Measurements from ENCODE around the gene YWHAB.
"Not testable (repeated sequence)": the region's sequence is repeated elsewhere in the genome, so short reads cannot be mapped to it uniquely, and the experiment has no call there.

YWHAB gene

DNA sequence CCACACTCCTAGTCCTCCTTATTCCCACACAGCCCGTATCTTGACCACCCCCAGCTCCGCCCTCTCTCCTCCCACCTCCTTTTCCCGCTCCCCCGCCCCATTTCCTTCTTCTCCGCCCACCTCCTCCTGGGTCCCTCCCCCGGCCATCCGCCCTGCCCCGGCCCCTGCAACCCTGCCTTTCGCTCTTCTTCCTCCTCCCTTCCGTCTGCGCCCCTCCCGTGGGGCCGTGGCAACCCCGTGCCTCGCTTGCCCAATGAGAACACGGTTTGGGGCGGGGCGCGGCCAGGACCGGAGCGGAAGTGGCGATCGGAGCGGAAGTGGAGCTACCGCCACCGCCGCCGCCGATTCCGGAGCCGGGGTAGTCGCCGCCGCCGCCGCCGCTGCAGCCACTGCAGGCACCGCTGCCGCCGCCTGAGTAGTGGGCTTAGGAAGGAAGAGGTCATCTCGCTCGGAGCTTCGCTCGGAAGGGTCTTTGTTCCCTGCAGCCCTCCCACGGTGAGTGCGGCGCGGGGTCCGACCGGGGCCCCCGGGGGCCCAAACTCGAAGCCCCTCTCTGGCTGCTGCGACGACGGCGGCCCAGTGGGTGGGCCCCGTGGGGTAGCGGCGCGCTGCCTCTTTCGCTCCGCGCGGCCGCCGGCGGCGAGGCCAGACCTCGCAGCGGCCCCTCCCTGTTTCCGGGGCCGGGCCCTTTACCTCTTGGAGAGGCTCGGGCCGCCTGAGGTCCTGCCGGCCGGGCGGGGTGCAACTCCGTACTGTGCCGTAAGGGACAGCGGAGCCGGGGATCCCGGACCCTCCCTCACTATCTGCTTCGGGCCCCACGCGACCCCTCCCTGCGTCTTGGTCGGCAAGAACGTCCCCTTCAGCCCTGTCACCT is at the start of gene YWHAB:
YWHAB (plus strand) TSS at position 314 of the 874 bp plus-strand sequence. CDS start 15,829 bp downstream, outside the sequence.
- peak; percentile 95 for DNase-seq (ENCODE audit: low read depth)

DNA sequence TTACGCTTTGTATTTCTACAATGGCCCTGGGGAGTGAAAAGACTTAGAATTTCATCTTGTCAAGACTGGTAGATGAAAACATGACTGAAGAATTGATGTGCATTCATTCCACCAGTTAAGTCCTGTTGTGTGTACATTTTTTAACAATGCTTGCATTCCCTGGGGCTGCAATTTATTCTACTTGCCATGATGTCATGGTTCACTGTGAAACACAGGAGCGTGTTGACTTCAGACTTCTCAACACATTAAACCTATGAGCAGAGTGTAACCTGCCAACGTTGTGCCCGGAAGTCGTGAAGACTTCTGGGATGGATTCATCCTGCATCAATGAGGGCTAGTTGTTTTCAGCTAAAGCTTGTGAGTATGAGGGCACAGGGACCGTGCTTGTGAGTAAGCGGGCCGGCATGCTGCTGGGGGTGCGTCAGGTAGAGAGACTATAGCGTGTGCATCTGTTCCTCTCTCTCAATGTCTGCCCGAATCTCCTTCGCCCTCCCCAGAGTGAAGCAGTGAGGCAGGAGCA is 48.8 kb upstream of the YWHAB start:
- no peak for DNase-seq (ENCODE audit: low read depth)

DNA sequence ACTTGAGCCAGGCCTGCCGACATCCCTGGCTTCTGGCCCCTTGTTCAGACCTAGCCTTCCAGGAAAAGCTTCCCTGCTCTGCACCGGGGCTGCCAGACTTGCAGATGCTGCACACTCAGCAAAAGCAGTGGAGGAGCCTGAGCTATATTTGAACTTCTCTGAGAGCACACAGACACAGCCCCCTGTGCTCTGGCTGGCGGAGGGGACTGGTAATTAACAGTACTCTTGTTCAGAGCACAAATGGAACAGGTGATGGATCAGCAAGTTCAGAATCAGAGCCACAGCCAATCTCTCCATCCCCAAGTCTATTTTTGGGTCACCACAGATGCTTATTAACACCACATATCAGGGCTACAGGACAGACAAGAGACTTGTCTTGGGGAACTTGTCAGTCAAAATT is 47.6 kb upstream of the YWHAB start:
- no peak for DNase-seq (ENCODE audit: low read depth)

DNA sequence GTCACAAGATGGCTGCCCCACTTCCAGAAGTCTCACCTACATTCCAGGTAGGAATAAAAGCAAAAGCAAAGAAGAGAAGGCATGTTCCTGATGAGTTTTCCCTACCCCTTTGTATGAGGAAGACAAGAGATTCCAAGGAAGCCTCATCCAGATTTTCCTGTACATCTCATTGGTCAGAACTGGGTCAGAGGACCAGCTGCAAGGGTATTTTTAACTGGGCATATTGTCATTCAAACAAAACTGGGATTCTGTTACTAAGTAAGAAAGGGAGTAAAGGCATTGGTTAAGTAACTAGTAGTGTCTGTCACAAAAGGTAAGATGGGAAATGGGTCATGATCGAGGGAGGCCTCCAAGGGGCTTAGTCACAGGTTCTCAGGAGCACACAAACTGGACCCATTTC is 47.0 kb upstream of the YWHAB start:
- DNase-seq (ENCODE audit: low read depth): no peak

DNA sequence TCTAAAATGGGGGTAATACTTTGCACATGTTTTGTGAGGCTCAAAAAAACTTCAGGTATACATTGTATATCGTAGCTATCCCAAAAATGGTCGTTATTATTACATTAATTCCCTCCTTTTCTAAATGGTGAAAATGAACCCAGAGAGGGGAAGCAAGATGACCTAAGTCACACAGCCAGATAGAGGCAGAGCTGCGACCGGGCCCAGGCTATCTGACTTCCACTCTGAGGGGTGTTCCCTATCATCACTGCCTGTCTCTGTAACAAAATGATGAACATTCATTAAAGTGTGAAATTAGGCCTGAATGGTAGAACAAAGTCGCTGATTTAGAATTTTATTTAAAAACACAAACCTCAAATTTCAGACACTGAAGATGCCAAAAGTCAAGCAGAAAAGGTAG is 46.0 kb upstream of the YWHAB start:
- no peak for DNase-seq (ENCODE audit: low read depth)

DNA sequence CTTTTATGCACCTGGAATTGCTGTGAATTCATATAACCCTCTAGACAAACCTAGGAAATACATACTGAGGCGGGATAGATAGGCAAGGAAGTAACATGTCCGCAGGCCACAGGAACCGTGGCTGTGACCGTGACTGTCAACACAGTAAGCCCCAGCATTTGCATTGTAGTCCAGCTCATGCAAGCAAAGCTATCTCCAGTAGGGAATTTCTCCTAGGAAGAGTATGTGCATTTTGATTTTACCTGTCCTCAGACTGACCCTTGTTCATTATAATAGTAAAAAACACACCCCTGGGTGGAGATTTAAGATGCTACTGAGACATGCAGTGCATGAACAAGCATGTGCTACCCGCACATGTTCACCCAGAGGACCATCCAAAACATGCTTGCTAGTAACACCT is 44.7 kb upstream of the YWHAB start:
- DNase-seq (ENCODE audit: low read depth): no peak

DNA sequence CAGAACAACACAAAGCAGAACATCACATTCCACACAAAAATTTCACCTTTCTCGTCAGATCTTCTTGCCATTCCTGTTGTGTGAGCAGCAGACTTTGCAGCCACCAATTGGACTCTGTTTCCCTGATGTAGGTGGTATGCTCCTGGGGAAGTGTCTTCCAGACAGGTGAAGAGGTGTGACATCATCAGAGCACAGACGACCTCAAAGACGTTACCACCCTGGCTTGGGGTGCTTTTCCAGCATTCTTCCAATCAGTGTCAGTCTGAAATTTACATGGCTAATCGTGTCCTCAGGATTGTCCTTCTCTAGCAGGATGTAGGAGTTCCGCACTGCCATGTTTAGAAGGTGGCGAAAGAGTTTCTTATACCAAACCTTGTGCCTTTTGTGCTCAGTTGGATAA is 43.5 kb upstream of the YWHAB start:
- no peak for DNase-seq (ENCODE audit: low read depth)

DNA sequence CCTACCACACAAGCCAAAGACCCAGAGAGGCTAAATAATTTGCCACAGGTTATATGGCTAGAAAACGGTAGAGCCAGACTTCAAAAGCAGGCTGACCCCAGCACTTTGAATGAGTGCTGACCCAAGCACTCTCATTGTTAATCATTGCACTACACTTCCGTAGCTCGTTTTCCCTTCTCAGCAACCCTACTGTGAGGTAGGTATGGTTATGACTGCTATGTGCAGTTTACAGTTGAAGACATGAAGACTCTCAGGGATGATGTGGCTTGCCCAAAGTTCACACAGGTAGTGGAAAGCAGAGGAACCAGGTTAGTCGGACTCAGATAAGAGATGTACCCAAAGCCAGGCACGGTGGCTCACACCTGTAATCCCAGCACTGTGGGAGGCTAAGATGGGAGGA is 41.6 kb upstream of the YWHAB start:
- no peak for DNase-seq (ENCODE audit: low read depth)

DNA sequence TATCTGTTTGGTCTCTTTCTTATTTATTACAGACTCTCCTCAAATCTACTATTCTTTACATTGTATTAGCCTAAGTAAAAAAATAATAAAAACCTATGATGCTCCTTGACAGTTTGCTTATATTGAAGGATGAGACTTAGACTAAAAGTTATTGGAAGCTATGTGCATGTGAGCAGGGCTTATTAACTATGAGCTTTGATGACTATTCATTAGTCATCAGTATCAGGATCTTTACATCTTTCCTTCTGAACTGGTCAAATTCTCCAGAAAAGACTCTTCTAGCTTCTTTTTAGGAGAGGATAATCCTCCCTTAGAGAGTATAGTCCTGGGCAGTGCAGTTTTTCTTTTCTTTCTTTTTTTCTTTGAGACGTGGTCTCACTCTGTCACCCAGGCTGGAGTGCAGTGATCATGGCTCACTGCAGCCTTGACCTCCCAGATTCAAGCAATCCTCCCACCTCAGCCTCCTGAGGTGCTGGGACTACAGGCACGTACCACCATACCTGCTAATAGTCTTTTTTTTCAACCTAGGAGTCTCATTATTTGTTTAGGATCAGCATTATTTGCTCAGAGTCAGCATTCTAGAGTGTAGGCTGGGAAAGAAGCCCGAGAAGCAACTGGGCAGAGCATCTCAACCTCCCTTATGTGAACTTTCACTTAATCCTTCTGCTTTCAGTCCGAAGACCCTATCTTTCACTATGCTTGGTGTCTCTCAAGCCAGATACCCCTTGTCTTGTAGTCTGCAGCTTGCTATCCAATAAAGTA is 37.1 kb upstream of the YWHAB start:
- DNase-seq (ENCODE audit: low read depth): no peak

DNA sequence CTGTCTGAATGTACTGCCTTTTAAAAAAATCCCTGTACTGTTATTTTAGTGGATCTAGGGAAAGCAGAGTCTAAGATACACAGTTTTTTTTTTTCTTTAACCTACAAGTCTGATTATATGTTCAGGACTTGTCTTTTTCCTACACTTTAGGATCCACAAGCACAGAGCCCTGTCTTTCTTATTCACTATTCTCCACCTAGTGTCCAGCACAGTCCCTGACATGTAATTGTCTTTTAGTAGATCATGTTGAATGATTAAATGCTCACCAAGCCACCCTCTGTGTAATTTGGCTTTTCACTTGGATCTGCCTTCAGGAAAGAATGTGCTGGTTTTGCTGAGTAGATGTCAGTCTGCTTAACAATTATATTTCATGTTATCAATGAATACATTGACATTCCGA is 35.8 kb upstream of the YWHAB start:
- no peak for DNase-seq (ENCODE audit: low read depth)

DNA sequence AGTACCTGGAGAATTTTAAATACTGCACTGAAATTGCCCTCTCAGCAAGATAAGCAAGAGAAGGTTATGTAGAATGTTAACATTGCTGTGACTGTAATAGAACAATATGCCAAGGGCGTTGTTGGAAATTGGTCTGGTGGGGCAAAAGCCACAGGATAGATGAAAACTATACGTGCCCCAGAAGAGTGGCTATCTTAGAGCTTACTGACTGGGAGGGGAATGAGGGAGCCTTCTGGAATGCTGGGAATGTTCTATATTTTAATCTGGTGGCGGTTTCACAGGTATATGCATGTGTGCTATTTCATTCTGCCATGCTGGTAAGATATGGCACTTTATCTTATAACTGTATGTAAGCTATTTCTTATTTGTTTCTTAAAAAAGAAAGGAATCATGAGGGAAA is 35.2 kb upstream of the YWHAB start:
- no peak for DNase-seq (ENCODE audit: low read depth)

DNA sequence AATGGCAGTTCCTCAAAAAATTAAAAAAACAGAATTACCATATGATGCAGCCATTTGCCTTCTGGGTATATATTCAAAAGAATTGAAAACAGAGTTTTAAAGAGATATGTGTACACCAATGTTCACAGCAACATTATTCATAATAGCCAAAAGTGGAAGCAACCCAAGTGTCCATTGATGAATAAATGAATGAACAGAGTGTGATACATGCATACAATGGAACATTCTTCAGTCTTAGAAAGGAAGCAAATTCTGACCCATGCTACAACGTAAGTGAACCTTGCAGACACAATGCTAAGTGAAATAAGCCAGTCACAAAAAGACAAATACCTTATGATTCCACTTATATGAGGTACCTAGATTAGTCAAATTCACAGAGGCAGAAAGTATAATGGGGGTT is 34.7 kb upstream of the YWHAB start:
- DNase-seq (ENCODE audit: low read depth): no peak

DNA sequence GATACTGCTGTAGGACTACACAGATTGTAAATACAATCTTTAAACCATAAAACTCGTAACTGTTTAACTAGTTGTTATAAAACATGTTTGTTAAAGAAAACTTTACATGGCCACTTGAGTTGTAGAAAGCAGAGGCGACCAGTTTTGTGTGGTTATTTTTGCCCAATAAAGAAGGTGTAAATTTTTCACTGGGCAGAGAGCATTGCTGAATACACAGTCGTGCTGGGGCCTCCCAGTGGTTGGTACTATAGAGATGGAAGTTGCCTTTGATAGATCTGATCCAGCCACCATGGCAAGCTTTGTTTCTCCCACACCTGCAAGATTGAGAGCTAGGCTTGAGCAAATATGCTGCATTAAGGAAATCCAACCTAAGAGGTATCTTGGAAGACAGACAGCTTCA is 34.0 kb upstream of the YWHAB start:
- no peak for DNase-seq (ENCODE audit: low read depth)

DNA sequence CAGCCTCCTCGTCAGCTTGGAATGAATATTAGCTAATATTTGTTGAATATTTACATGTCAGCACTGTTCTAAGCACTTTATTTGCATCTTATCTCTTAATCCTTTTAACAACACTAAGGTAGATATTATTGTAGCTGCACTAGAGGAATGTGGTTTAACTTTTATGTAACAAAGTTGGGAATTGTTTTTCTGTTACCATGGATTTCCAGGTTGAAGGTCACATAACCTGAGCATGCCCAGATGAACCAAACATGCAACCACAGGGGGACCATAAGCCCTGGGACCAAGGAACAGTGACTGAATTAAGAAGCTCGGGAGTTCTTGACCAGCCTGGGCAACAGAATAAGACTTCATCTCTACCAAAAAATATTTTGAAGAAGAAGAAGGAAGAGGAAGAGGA is 29.1 kb upstream of the YWHAB start:
- no peak for DNase-seq (ENCODE audit: low read depth)

DNA sequence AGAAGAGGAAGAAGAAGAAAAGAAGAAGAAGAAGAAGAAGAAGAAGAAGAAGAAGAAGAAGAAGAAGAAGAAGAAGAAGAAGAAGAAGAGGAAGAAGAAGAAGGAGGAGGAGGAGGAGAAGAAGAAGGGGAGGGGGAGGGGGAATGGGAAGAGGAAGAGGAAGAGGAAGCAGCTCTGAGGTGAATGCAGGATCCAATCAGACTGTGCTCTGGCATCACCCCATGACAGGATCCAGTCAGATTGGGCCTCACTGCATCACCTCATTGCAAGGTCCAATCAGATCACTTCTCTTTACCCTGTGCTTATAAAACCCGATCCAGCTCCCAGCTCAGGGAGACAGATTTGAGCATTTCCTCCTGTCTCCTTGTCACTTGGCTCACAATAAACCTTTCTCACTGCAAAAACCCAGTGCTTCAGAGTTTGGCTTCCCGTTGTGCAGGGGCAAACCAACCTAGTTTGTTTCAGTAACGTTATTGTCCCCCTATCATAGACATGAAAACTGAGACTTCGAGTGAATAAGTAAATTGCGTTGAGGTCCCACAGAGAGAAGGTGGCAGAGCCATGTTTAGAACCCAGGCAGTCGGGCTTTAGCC is 28.6 kb upstream of the YWHAB start:
- no peak for DNase-seq (ENCODE audit: low read depth)

DNA sequence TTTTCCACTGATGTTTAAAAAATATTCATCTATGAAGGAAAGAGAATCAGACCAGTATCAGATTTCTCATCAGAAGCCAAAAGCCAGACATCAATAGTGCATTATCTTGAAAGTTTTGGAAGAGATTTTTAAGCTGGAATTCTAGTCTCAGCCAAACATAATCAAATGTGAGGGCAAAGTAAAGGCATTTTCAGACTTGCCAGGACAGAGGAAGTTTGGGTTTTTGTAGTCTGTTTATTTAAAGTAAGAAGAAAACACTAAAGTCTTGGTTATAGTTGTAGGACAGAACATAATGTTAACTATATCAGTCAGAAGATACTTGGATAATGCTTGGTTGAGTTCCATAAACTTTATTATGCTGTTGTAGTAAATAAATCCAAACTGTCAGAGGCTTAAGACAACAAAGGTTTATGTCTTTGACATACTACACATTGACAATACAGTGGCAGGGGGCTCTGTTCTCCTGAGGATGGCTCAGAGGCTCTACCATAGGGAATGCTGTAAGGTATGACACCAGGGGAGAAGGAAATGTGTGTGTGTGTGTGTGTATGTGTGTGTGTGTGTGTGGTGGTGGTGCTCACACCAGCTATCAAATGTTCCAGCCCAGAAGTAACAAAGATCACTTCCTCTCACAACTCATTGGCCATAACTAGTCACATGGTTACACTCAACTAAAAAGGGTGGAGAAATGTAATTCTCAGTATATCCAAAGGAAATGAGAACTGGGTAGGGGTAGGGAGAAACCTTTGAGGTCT is 26.7 kb upstream of the YWHAB start:
- DNase-seq (ENCODE audit: low read depth): no peak

DNA sequence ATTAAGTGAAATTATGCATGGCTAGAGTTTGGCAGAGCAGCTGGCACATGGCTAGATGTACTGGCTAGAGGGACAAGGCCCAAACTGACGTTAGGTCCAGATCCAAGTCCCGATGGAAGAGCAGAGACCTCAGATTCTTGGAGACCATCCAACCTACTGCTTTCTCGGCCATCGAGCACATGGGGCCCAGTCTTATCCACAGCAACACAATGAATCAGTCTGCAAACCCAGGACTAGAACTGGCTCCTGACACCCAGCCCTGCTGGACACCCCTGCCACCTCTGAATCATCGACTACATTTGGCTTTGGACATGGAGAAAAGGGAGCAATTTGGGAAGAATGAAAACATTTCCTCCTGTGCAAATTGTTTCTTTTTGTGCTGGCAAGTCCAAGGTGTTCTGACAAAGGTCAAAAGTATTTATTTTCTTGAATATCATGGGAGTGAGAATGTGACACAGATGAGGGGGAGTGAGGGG is 23.9 kb upstream of the YWHAB start:
- DNase-seq (ENCODE audit: low read depth): peak; percentile 84

DNA sequence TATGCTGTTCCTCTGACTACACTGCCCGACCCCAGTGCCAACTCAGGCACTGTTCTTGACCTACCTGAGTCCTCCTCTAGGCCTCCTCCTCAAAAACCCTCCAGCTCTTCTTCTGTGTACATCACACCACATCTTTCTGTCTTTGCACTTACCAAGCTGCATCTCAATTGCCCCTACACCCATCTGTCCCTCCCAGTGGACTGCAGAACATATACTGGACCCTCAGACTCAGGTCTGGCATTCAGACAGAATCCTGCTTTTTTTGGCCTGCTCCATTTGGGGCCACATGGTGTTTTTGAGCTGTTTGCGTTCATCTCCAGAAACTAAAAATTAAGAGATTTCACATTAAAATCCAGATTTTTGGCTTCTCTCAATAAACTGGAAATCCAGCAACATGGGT is 23.2 kb upstream of the YWHAB start:
- no peak for DNase-seq (ENCODE audit: low read depth)

DNA sequence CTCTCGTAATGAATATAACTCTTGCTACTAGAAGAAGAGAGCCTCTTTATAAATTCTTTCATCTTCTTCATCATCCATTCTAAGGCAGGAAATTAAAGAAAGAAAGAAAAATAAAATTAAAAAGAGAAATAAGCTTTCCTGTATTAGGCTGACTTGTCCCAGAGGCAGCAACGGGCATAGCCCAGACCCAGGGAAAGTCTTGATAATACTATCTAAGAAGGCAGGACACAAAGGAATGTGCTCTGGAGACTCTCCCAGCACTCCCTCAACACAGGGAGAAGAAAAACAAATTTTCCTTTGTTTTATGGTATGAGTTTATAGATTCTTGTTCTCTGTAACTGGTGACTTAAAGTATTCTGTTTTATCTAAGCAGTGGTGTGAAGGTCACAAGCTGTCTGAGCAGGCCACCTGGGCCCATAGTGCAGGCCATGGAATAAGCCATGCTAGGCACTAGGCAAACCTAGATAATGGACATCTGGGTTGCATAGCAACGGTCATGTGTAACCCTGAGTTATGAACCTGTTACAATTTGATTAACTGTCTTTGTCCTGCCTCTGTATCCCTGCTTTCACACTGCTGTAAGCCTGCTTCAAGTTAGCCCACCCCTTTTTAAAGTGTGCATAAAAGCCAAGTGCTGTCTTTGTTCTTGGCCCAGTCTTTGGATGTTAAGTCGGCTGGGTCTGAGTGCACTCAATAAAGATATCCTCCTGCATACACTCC is 22.0 kb upstream of the YWHAB start:
- DNase-seq (ENCODE audit: low read depth): not testable (repeated sequence)

DNA sequence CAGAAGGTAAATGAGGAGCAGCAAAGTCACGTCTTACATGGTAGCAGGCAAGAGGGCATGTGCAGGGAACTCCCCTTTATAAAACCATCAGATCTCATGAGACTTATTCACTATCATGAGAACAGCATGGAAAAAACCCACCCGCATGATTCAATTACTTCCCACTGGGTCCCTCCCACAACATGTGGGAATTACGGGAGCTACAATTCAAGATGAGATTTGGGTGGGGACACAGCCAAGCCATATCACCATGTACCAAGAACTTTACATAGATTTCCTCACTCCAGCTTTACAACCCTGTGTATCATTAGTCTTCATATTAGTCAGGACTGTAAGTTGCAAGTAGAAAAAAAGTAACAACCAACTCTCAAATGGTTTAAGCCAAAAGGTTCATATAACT is 21.0 kb upstream of the YWHAB start:
- not testable (repeated sequence) for DNase-seq (ENCODE audit: low read depth)

DNA sequence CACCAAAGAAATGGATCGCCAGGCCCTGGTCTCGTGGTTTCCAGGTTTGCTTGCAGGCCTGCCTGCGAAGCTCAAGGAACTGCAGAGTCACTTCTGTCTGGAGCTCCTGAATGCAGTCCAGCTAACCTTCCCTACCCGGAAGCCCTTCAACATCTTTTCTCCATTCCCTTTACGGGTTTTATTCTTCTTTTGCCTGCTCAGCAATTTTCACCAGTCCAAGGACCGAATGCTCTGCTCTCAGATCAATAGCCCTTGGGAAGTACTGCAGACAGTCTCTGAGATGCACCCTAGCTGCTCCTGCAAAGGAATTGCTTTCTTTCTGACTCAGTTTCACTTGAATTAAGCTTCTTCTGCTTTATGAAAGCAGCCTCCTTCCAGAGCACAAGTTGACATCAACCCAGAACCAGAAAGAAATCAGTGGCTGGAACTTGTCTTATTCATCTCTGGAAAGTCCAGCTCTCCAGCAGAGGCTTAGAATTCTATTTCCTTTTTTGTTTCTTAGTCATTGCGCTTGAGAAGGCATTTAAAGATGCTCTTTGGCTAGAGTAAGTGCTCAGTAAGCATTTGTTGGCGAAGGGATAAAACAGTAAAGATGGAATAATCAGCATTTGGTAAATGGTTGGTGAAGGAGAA is 18.7 kb upstream of the YWHAB start:
- DNase-seq (ENCODE audit: low read depth): no peak

Measured in GM04504 (cell line).